Jurkat, Clone E6-1 (cell line): ENCODE measurements around the gene AKR1C8.
"Not testable (repeated sequence)": the region's sequence is repeated elsewhere in the genome, so short reads cannot be mapped to it uniquely, and the experiment has no call there.

Experiments used
- DNase-seq: peaks from one replicate; pipeline ENCODE4 v3.0.0-alpha.2; 2011; ENCODE audit warnings: low read depth, low spot score
- H3K4me3 ChIP-seq: 2 replicates; pipeline ENCODE4 v1.5.1; 2011; ENCODE audit warnings: mild to moderate bottlenecking, low read length, control low read depth, moderate library complexity

The AKR1C8 gene

GRCh38 chr10:5119997-5120396 lies 65.0 kb downstream of the AKR1C8 start:
- DNase-seq, H3K4me3 ChIP-seq: not testable (repeated sequence)

- peak; percentile 33 for DNase-seq
- no peak overlapping the region for H3K4me3 ChIP-seq
Measured at GRCh38 chr10:5117026-5117425, 67.9 kb downstream of the AKR1C8 start.

DNA sequence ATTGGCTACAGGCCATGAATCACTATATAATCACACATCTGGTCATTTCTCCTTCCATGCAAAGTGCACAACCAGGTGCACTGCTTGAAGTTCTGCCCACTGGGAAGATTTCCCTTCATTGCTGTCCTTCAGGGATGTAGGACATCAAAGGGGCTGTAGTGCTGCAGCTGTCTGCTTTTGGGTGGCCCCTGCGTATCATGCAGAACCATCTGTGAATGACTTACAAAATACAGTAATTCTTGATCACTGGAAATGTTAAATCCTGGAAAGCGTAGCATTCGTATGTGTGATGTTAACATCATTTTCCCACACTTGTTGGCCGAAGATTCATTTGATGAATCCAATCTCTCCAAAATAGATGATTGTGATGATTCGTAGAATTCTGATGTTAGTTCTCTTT lies 68.3 kb downstream of the AKR1C8 start:
- DNase-seq = no peak
- no peak overlapping the region for H3K4me3 ChIP-seq

DNA sequence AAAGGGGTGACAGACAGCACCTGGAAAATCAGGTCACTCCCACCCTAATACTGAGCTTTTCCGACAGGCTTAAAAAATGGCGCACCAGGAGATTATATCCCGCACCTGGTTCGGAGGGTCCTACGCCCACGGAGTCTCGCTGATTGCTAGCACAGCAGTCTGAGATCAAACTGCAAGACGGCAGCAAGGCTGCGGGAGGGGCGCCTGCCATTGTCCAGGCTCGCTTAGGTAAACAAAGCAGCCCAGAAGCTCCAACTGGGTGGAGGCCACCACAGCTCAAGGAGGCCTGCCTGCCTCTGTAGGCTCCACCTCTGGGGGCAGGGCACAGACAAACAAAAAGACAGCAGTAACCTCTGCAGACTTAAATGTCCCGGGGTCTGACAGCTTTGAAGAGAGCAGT lies 75.1 kb downstream of the AKR1C8 start:
- not testable (repeated sequence) for DNase-seq, H3K4me3 ChIP-seq

GRCh38 chr10:5108658-5109416 lies 76.1 kb downstream of the AKR1C8 start:
- H3K4me3 ChIP-seq = no peak overlapping the region
- DNase-seq = no peak

GRCh38 chr10:5107860-5108526 lies 77.0 kb downstream of the AKR1C8 start:
- no peak overlapping the region for H3K4me3 ChIP-seq
- no peak for DNase-seq

DNA sequence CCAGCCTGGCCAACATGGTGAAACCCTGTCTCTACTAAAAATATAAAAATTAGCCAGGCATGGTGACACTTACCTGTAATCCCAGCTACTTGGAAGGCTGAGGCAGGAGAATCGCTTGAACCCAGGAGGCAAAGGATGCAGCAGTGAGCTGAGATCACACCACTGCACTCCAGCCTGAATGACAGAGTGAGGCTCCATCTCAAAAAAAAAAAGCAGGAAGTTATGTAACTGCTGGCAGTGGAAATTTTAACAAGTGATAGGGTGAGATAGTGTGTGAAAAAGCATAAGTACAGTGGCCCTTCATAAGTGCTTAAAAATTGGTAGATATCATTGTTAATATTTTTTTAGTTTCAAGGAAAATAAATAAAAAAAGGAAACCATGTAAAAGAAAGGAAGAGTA lies 78.4 kb downstream of the AKR1C8 start:
- DNase-seq = no peak
- no peak overlapping the region for H3K4me3 ChIP-seq

DNA sequence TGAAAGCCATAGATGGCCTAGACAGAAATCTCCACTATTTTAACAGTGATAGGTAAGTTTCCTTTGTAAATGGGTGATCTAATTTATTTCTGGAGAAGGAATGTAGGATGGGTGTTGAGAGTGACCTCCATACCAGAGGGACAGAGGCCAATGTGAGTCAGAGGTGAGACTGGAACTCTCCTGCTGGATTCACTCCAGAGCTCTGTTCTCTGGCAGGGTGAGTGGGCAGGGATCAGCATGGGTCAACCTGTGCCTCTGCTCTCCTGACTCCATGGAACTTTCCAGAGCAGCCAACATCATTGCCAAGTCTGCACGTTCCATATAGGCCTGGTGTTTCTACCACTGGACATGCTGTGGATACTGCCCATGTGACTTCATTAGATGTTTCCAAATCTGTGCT lies 79.3 kb downstream of the AKR1C8 start:
- DNase-seq = no peak
- H3K4me3 ChIP-seq = no peak overlapping the region
